Gastroesophageal sphincter (tissue), 4 donors: ENCODE results near the gene PHLDB3. TPM values are rescaled to one million over a fixed set of nuclear protein-coding genes. Genes with fewer than 3 reads are reported as not detected.

Experiments used
- total RNA-seq, 4 donors: library from RNA; depleted of rRNA; stranded (reverse); fragments of >200 nt; gene quantifications; one replicate each; pipeline ENCODE4 v1.1.0, GENCODE V29; 2016

Gene PHLDB3
- total RNA-seq, 4 donors from 2014 or later: 8.8 to 38.1 (median 14.9) TPM

Other genes with a start within 250 kb of the PHLDB3 start
- gene PSG9, start 235.2 kb downstream of the PHLDB3 start, total RNA-seq: not detected
- gene CD177, start 151.1 kb downstream of the PHLDB3 start, total RNA-seq: 1 to 10 TPM in 1 of 4 donors, under 1 TPM in 3; 0.15 to 1.8 (median 0.69) TPM
- not detected for gene TEX101, start 89.9 kb downstream of the PHLDB3 start, total RNA-seq
- 1 to 10 TPM in 3 of 4 donors, under 1 TPM in 1; 0.39 to 8.4 (median 2.7) TPM for gene LYPD3, start 39.1 kb downstream of the PHLDB3 start, total RNA-seq
- 10 to 100 TPM; 33.3 to 55.9 (median 52.3) TPM for gene ETHE1, start 22.5 kb upstream of the PHLDB3 start, total RNA-seq
- 1 to 10 TPM in 1 of 4 donors, under 1 TPM in 1, not detected in 2; 0.66 to 3.3 TPM for gene ZNF575, start 28.4 kb upstream of the PHLDB3 start, total RNA-seq
- 10 to 100 TPM; 17.9 to 31.0 (median 22.6) TPM for gene XRCC1, start 70.8 kb upstream of the PHLDB3 start, total RNA-seq
- gene PINLYP, start 71.1 kb upstream of the PHLDB3 start, total RNA-seq: 1 to 10 TPM; 2.3 to 9.4 (median 6.7) TPM
- 10 to 100 TPM; 25.5 to 38.5 (median 27.8) TPM for gene IRGQ, start 91.4 kb upstream of the PHLDB3 start, total RNA-seq
- 10 to 100 TPM; 10.8 to 19.9 (median 14.2) TPM for gene ZNF576, start 91.8 kb upstream of the PHLDB3 start, total RNA-seq
- gene SRRM5, start 107.3 kb upstream of the PHLDB3 start, total RNA-seq: under 1 TPM in 1 of 4 donors, not detected in 3; 0.13 TPM
- gene ZNF428, start 114.9 kb upstream of the PHLDB3 start, total RNA-seq: 10 to 100 TPM; 33.9 to 54.1 (median 45.0) TPM
- 10 to 100 TPM; 19.8 to 52.5 (median 31.6) TPM for gene CADM4, start 135.1 kb upstream of the PHLDB3 start, total RNA-seq
- 10 to 100 TPM in 3 of 4 donors, 1 to 10 TPM in 1; 3.4 to 25.8 (median 15.7) TPM for gene PLAUR, start 165.4 kb upstream of the PHLDB3 start, total RNA-seq
- not detected for gene IRGC, start 211.3 kb upstream of the PHLDB3 start, total RNA-seq